Measurements from ENCODE around the gene MAP1B. TPM values are rescaled to one million over a fixed set of nuclear protein-coding genes. Genes with fewer than 3 reads are reported as not detected.

MAP1B gene
- total and polyA plus RNA-seq, 2 of the 4 experiments (the other 2 are of a cell fraction): 41.1 to 183 TPM

- Histone ChIP-seq H3K9ac (ENCODE audit: low read depth, low read length) (no peak overlapping the region), H3K4me3 (ENCODE audit: insufficient read depth, low read depth, low read length) (no peak overlapping the region)
- no TSS peak for BruUV-seq (replicated peaks)
Measured at GRCh38 chr5:72234868-72235267, 127.6 kb downstream of the MAP1B start.

More at GRCh38 chr5:72234868-72235267, 127.6 kb downstream of the MAP1B start:
- no peak overlapping the region for H3K14ac ChIP-seq (replicated peaks; ENCODE audit: low read depth, low read length)
- H4K5ac ChIP-seq (ENCODE audit: low read depth, low read length): no peak overlapping the region
- no peak overlapping the region for H2BK5ac ChIP-seq (ENCODE audit: low read depth, low read length, poor library complexity, severe bottlenecking)
- H4K20me1 ChIP-seq (ENCODE audit: insufficient read depth, low read length): no peaks in the 10 kb centered on the region
- H3K56ac ChIP-seq (ENCODE audit: extremely low read depth, insufficient read depth, low read length): no peak overlapping the region
- H3K9me3 ChIP-seq (ENCODE audit: control insufficient read depth, insufficient read depth, low read length): no peaks in the 10 kb centered on the region
- H3K79me1 ChIP-seq (ENCODE audit: low read depth in 1 of 2, low read length in 2 of 2): peaks cover 22 to 29% of the 10 kb centered on the region in 2 experiments
- no peak overlapping the region for H2AK9ac ChIP-seq (replicated peaks; ENCODE audit: low read depth, low read length, poor library complexity)
- intact Hi-C loops (cut with micrococcal nuclease): no loop called here
- H2BK20ac ChIP-seq (ENCODE audit: low read depth, low read length): no peak overlapping the region
- WGBS, 2 experiments (ENCODE audit: extremely low coverage in 2 of 2, insufficient read length in 1 of 2): no CpG with 5 or more reads among the region's 1 CpG
- DNase-seq (no peak), ATAC-seq (ENCODE audit: low read depth) (no peak)
- no peak overlapping the region for H3K18ac ChIP-seq (ENCODE audit: low read depth, low read length)
- H4K91ac ChIP-seq (ENCODE audit: insufficient read depth, low read depth, low read length): no peak overlapping the region
- no peak overlapping the region for H2BK15ac ChIP-seq (ENCODE audit: low read depth, low read length)
- dilution Hi-C loops (cut with HindIII; ENCODE audit: low sequenced_read_pairs, unreplicated experiment): no loop called here
- H4K8ac ChIP-seq (ENCODE audit: low read depth in 2 of 2, low read length in 2 of 2): no peak overlapping the region
- H2BK120ac ChIP-seq (ENCODE audit: low read depth, low read length): no peak overlapping the region
- H3K27me3 ChIP-seq (ENCODE audit: control insufficient read depth, insufficient read depth, low read length): no peaks in the 10 kb centered on the region
- no peak overlapping the region for H3K23ac ChIP-seq (ENCODE audit: low read depth, low read length)
- H3K9me1 ChIP-seq (ENCODE audit: insufficient read depth, low read length): peaks cover 2% of the 10 kb centered on the region; the same call in 1 of the 2 replicates
- no peak overlapping the region for H2AK5ac ChIP-seq (ENCODE audit: low read depth, low read length)
- TF ChIP-seq CHD1 (IDR thresholded peaks at IDR 0.05; ENCODE audit: low read depth, low read length) (no peak), MAZ (IDR thresholded peaks at IDR 0.05; ENCODE audit: borderline replicate concordance, low read depth, low read length) (no peak), NFE2L2 (IDR thresholded peaks at IDR 0.05; ENCODE audit: low read depth, low read length) (no peak)
- no peak overlapping the region for H2AFZ ChIP-seq (replicated peaks; ENCODE audit: low read length, poor library complexity)
- H3K4me2 ChIP-seq (ENCODE audit: low read depth, low read length): no peak overlapping the region
- peaks cover 4% of the 10 kb centered on the region for H3K36me3 ChIP-seq (ENCODE audit: control insufficient read depth, insufficient read depth, low read length)
- ChIA-PET CTCF (no interaction called here), POLR2A (ENCODE audit: unreplicated experiment) (no interaction called here)
- H3K4ac ChIP-seq (ENCODE audit: low read depth, low read length): no peak overlapping the region
- in situ Hi-C loops (cut with MboI; ENCODE audit: low sequenced_read_pairs): no loop called here
- no peak overlapping the region for H3K27ac ChIP-seq (ENCODE audit: insufficient read depth, low read length)
- peaks cover 4% of the 10 kb centered on the region; the same call in 1 of the 2 replicates for H3K4me1 ChIP-seq (ENCODE audit: control insufficient read depth, insufficient read depth, low read length)
